Peyer's patch (tissue), 4 donors: ENCODE data around the gene LGALS12.

ENCODE experiments used
- POLR2A ChIP-seq, 2 donors: fragments of 450-650 bp; IDR thresholded peaks; one replicate each; pipeline ENCODE4 v1.5.1; 2017; ENCODE audit warnings: antibody characterized with exemption in 2 of 2, mild to moderate bottlenecking in 2 of 2, moderate library complexity in 2 of 2
- TF ChIP-seq, protein P1 (sequence below), 6 experiments: fragments of 450-650 bp in 4 of 6; fragments of 200-600 bp in 2 of 6; sonication (generic) in 1 of 6; IDR thresholded peaks; one replicate each; pipeline ENCODE4 v1.5.1; 2017 to 2019; ENCODE audit warnings: antibody characterized with exemption in 6 of 6, mild to moderate bottlenecking in 3 of 6, moderate library complexity in 1 of 6

DNA sequence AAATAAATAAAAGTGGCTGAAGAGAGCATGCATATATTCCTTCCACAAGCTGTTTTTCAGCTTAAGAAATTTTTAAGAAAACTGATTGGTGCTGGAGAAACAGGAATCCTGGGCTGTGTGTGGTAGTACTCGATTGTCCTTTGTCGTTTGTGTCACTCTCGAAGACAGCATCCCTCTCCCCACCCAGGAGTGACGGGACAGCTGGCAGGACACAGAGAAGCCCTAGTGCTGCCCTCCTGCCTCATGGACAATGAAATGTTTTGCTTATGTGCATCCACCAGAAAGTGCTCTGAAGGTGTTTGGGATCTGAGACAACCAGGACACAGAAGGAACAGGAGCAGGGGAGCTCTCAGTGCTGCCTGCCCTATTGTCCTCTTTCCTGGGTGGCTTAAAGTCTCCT is 43.5 kb downstream of the LGALS12 start:
- TF ChIP-seq, protein P1, sequence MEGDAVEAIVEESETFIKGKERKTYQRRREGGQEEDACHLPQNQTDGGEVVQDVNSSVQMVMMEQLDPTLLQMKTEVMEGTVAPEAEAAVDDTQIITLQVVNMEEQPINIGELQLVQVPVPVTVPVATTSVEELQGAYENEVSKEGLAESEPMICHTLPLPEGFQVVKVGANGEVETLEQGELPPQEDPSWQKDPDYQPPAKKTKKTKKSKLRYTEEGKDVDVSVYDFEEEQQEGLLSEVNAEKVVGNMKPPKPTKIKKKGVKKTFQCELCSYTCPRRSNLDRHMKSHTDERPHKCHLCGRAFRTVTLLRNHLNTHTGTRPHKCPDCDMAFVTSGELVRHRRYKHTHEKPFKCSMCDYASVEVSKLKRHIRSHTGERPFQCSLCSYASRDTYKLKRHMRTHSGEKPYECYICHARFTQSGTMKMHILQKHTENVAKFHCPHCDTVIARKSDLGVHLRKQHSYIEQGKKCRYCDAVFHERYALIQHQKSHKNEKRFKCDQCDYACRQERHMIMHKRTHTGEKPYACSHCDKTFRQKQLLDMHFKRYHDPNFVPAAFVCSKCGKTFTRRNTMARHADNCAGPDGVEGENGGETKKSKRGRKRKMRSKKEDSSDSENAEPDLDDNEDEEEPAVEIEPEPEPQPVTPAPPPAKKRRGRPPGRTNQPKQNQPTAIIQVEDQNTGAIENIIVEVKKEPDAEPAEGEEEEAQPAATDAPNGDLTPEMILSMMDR (IDR thresholded peaks at IDR 0.05) = no peak
- no peak for TF ChIP-seq POLR2A (IDR thresholded peaks at IDR 0.05)
